Measurements from ENCODE around the gene DUSP7.

GRCh38 chr3:52069855-52070254, 13.5 kb upstream of the DUSP7 start:
- TF ChIP-seq EP300 (IDR thresholded peaks at IDR 0.05) (no peak), CTCF (IDR thresholded peaks at IDR 0.05) (no peak), POLR2A (IDR thresholded peaks at IDR 0.05) (no peak)
